ENCODE data around the gene VIPAS39. TPM values are rescaled to one million over a fixed set of nuclear protein-coding genes. Genes with fewer than 3 reads are reported as not detected.

Gene VIPAS39
- total and polyA plus RNA-seq, 7 donors: 12.0 to 24.3 (median 18.0) TPM

GRCh38 chr14:77469067-77469505 is 11.7 kb upstream of the VIPAS39 start:
- Histone ChIP-seq H3K27ac (no peak overlapping the region), H3K36me3 (peaks cover 24 to 60% (median 43%) of the 10 kb centered on the region in 4 donors), H3K4me3 (no peak overlapping the region), H3K9me3 (no peaks in the 10 kb centered on the region), H3K27me3 (no peaks in the 10 kb centered on the region), H3K4me1 (no peaks in the 10 kb centered on the region)
- 73 to 85% methylated on average over 14 of the region's 14 CpGs for WGBS, 2 donors
- TF ChIP-seq EP300 (IDR thresholded peaks at IDR 0.05) (no peak), POLR2AphosphoS5 (IDR thresholded peaks at IDR 0.05) (no peak), POLR2A (IDR thresholded peaks at IDR 0.05) (no peak), CTCF (IDR thresholded peaks at IDR 0.05) (no peak)
- DNase-seq: no peak
- intact Hi-C loops (cut with DNase I): no loop called here

GRCh38 chr14:77467801-77468200 is 10.4 kb upstream of the VIPAS39 start:
- Histone ChIP-seq H3K27me3 (no peaks in the 10 kb centered on the region), H3K27ac (no peak overlapping the region), H3K4me3 (no peak overlapping the region), H3K36me3 (peaks cover 36 to 73% (median 50%) of the 10 kb centered on the region in 4 donors), H3K9me3 (no peaks in the 10 kb centered on the region), H3K4me1 (no peaks in the 10 kb centered on the region)
- no peak for DNase-seq
- TF ChIP-seq POLR2AphosphoS5 (IDR thresholded peaks at IDR 0.05): no peak
- no peak for TF ChIP-seq CTCF (IDR thresholded peaks at IDR 0.05)
- no peak for TF ChIP-seq EP300 (IDR thresholded peaks at IDR 0.05)
- no peak for TF ChIP-seq POLR2A (IDR thresholded peaks at IDR 0.05)
- intact Hi-C loops (cut with DNase I): no loop called here
- 85 to 86% methylated on average over 5 of the region's 5 CpGs for WGBS, 2 donors

- TF ChIP-seq POLR2AphosphoS5 (IDR thresholded peaks at IDR 0.05) (no peak), EP300 (IDR thresholded peaks at IDR 0.05) (no peak), CTCF (IDR thresholded peaks at IDR 0.05) (peak in 3 of 4 experiments; percentile 38 to 53 (median 41))
- 30 to 40% methylated on average over 13 of the region's 13 CpGs for WGBS, 2 donors
- intact Hi-C loops (cut with DNase I): loop anchor here (2.0 to 5.0 kb wide), 5 partner anchors 82 to 303 kb away; partner anchors contain the start of genes ALKBH1, GSTZ1, POMT2 and SAMD15
- DNase-seq: no peak
- H3K27ac ChIP-seq: peak overlapping the region in 3 of 4 donors; percentile 85 to 96 (median 89)
- H3K27me3 ChIP-seq: no peaks in the 10 kb centered on the region
- H3K4me1 ChIP-seq: peaks cover 0 to 32% (median 20%) of the 10 kb centered on the region in 4 donors
- no peaks in the 10 kb centered on the region for H3K9me3 ChIP-seq
- H3K36me3 ChIP-seq: peaks cover 29 to 47% (median 42%) of the 10 kb centered on the region in 4 donors
- peak overlapping the region; percentile 61 to 90 (median 84) for H3K4me3 ChIP-seq
Observed at GRCh38 chr14:77459072-77459723, 1.8 kb upstream of the VIPAS39 start.

GRCh38 chr14:77458249-77458950 is 999 bp upstream of the VIPAS39 start:
- no peak for DNase-seq
- 0% methylated on average over 29 of the region's 29 CpGs for WGBS, 2 donors
- no peaks in the 10 kb centered on the region for H3K27me3 ChIP-seq
- TF ChIP-seq POLR2AphosphoS5 (IDR thresholded peaks at IDR 0.05) (no peak), EP300 (IDR thresholded peaks at IDR 0.05) (no peak), POLR2A (IDR thresholded peaks at IDR 0.05) (no peak), CTCF (IDR thresholded peaks at IDR 0.05) (no peak)
- H3K9me3 ChIP-seq: no peaks in the 10 kb centered on the region
- intact Hi-C loops (cut with DNase I): loop anchor here (2.0 to 5.0 kb wide), 5 partner anchors 82 to 304 kb away; partner anchors contain the start of genes ALKBH1, GSTZ1, POMT2 and SAMD15
- peak overlapping the region; percentile 85 to 96 (median 90) for H3K27ac ChIP-seq
- H3K36me3 ChIP-seq: peaks cover 28 to 43% (median 36%) of the 10 kb centered on the region in 4 donors
- peaks cover 0 to 32% (median 20%) of the 10 kb centered on the region in 4 donors for H3K4me1 ChIP-seq
- H3K4me3 ChIP-seq: peak overlapping the region; percentile 61 to 90 (median 84)
